HepG2 (cell line): ENCODE measurements around the gene C2CD3. TPM values are rescaled to one million over a fixed set of nuclear protein-coding genes. Genes with fewer than 3 reads are reported as not detected.
"Not testable (repeated sequence)": the region's sequence is repeated elsewhere in the genome, so short reads cannot be mapped to it uniquely, and the experiment has no call there.

Experiments used
- ATAC-seq: fragments of 200-7000 bp; cut with Tn5 transposase; 3 replicates; pipeline ENCODE4 v1.9.1; 2020; ENCODE audit warnings: mild to moderate bottlenecking, moderate library complexity
- BruUV-seq: library from RNA; stranded (reverse); fragments of 400-500 nt; replicated peaks from 2 replicates; lab custom pipeline; 2021; lab: Mats Ljungman, UMichigan
- CTCF ChIA-PET: fragments of 300-600 bp; formaldehyde crosslinking; extraction: SDS; loops from one replicate; lab custom pipeline; 2021; ENCODE audit warnings: low total read pairs, inconsistent platforms, low intra/inter-chr PET ratio; lab: Yijun Ruan, JAX
- POLR2A ChIA-PET: fragments of 350-600 bp; sonication (Branson Sonifier 250); formaldehyde crosslinking; loops from one replicate; lab custom pipeline; 2020; ENCODE audit warnings: antibody characterized with exemption, inconsistent platforms; lab: Yijun Ruan, JAX
- DNase-seq: peaks from one replicate; pipeline ENCODE4 v3.0.0-alpha.2; 2015; ENCODE audit warnings: low spot score
- FAIRE-seq: peaks from 3 replicates; lab custom pipeline; 2011; peaks lifted over from hg19 to GRCh38; lab: Jason Lieb, UNC
- H2AFZ ChIP-seq: one replicate; pipeline ENCODE4 v1.6.1; 2011; ENCODE audit warnings: low read length, inconsistent platforms
- H3K27ac ChIP-seq: fragments of 300-600 bp; 3 replicates; pipeline ENCODE4 v1.8.0; 2011; ENCODE audit warnings: mixed run types, mild to moderate bottlenecking, mixed read lengths, low read length, inconsistent platforms; ENCODE audit not compliant: insufficient read depth; ENCODE audit errors: extremely low read length
- H3K27me3 ChIP-seq, 2 experiments: fragments of 200-600 bp in 1 of 2; 2 replicates in 1 of 2; 3 replicates in 1 of 2; pipeline versions ENCODE4 v1.6.0 to v1.8.0; 2011; ENCODE audit warnings: low read length in 2 of 2, mild to moderate bottlenecking in 2 of 2, moderate library complexity in 2 of 2, inconsistent platforms in 1 of 2; ENCODE audit not compliant: insufficient read depth in 2 of 2, control insufficient read depth in 1 of 2
- H3K36me3 ChIP-seq, 2 experiments: fragments of 200-600 bp in 1 of 2; replicated peaks in 1 of 2; 2 replicates in 1 of 2; 3 replicates in 1 of 2; pipeline versions ENCODE4 v1.5.1 to v1.8.0; 2011; ENCODE audit warnings: low read length in 2 of 2, inconsistent platforms in 1 of 2; ENCODE audit not compliant: insufficient read depth in 2 of 2, control insufficient read depth in 1 of 2
- H3K4me1 ChIP-seq: 2 replicates; pipeline ENCODE4 v1.5.1; 2012; ENCODE audit warnings: low read length, inconsistent platforms; ENCODE audit not compliant: insufficient read depth
- H3K4me2 ChIP-seq: 2 replicates; pipeline ENCODE4 v1.6.0; 2011; ENCODE audit warnings: low read depth, low read length, inconsistent platforms
- H3K4me3 ChIP-seq, 3 experiments: fragments of 200-600 bp in 1 of 3; sonication (generic), shearing (Covaris generic) in 1 of 3; replicated peaks in 1 of 3; 2 replicates each; pipeline ENCODE4 v1.5.1; 2011 to 2016; ENCODE audit warnings: low read length in 3 of 3, inconsistent platforms in 2 of 3, low read depth in 2 of 3, mild to moderate bottlenecking in 2 of 3, control low read depth in 1 of 3, mixed read lengths in 1 of 3; ENCODE audit not compliant: insufficient read depth in 1 of 3
- H3K79me2 ChIP-seq: one replicate; pipeline ENCODE4 v1.6.1; 2011; ENCODE audit warnings: low read length, inconsistent platforms; ENCODE audit not compliant: insufficient read depth
- H3K9ac ChIP-seq: 2 replicates; pipeline ENCODE4 v1.6.0; 2011; ENCODE audit warnings: mild to moderate bottlenecking, low read depth, low read length, inconsistent platforms; ENCODE audit not compliant: insufficient read depth
- H3K9me3 ChIP-seq: 2 replicates; pipeline ENCODE4 v1.5.1; 2012; ENCODE audit warnings: mild to moderate bottlenecking, low read length
- H4K20me1 ChIP-seq: 2 replicates; pipeline ENCODE4 v1.6.0; 2011; ENCODE audit warnings: inconsistent platforms, mild to moderate bottlenecking, low read length, moderate library complexity; ENCODE audit not compliant: insufficient read depth
- ARID3A ChIP-seq: IDR thresholded peaks from 2 replicates; pipeline ENCODE4 v1.6.1; 2012; ENCODE audit warnings: low read depth, low read length, improper control_type of control experiment
- ARID5B ChIP-seq: IDR thresholded peaks from 2 replicates; pipeline ENCODE4 v1.4.0; 2020; ENCODE audit warnings: mild to moderate bottlenecking, missing genetic modification reagents
- FOSL2 ChIP-seq: sonication (generic); formaldehyde crosslinking; IDR thresholded peaks from 2 replicates; pipeline ENCODE4 v1.4.0; 2020; ENCODE audit warnings: missing genetic modification reagents
- FOXA3 ChIP-seq: IDR thresholded peaks from 2 replicates; pipeline ENCODE4 v1.6.1; 2016; ENCODE audit warnings: missing genetic modification reagents, missing compliant biosample characterization
- HMG20A ChIP-seq: IDR thresholded peaks from 2 replicates; pipeline ENCODE4 v1.6.1; 2016; ENCODE audit warnings: borderline replicate concordance
- KAT8 ChIP-seq: IDR thresholded peaks from 2 replicates; pipeline ENCODE4 v1.6.1; 2016; ENCODE audit warnings: missing genetic modification reagents, missing compliant biosample characterization
- NCOA2 ChIP-seq: sonication (generic); formaldehyde crosslinking; IDR thresholded peaks from 2 replicates; pipeline ENCODE4 v1.8.0; 2022; ENCODE audit warnings: inconsistent platforms
- RXRB ChIP-seq: IDR thresholded peaks from 2 replicates; pipeline ENCODE4 v1.6.1; 2016; ENCODE audit warnings: borderline replicate concordance, missing genetic modification reagents, missing compliant biosample characterization
- SAP130 ChIP-seq: IDR thresholded peaks from 2 replicates; pipeline ENCODE4 v1.6.1; 2016; ENCODE audit warnings: low read depth
- SOX13 ChIP-seq, 3 experiments: fragments of 450-650 bp in 1 of 3; sonication (generic) in 1 of 3; formaldehyde crosslinking in 1 of 3; IDR thresholded peaks in 2 of 3; conservative IDR thresholded peaks in 1 of 3; 2 replicates each; pipeline versions ENCODE4 v1.5.0 to v1.6.1; 2016 to 2020; ENCODE audit warnings: antibody characterized with exemption in 1 of 3, mild to moderate bottlenecking in 1 of 3, missing compliant biosample characterization in 1 of 3, missing genetic modification reagents in 1 of 3, moderate library complexity in 1 of 3
- SOX5 ChIP-seq: IDR thresholded peaks from 2 replicates; pipeline ENCODE4 v1.6.1; 2016; ENCODE audit warnings: borderline replicate concordance
- TFDP1 ChIP-seq: IDR thresholded peaks from 2 replicates; pipeline ENCODE4 v1.6.1; 2016; ENCODE audit warnings: missing compliant biosample characterization, missing genetic modification reagents, borderline replicate concordance
- WGBS: methylation state at CpG from one replicate; pipeline ENCODE4 v1.1.6; 2017; ENCODE audit warnings: low lambda C conversion rate; 5-methylcytosine and 5-hydroxymethylcytosine counted together
- in situ Hi-C: cut with HindIII; loops from 2 replicates; pipeline ENCODE4 v1.10.0; 2017; ENCODE audit warnings: low pct_unique_long_range_greater_than_20kb; ENCODE audit not compliant: extremely low pct_ligation_motif_present
- intact Hi-C: fragments of 100-400 bp; cut with micrococcal nuclease; formaldehyde crosslinking; loops from one replicate; pipeline ENCODE4 v1.10.0; 2022; ENCODE audit not compliant: unreplicated experiment
- polyA plus RNA-seq, 8 experiments: library from polyadenylated mRNA; depleted of rRNA in 3 of 8; stranded (reverse) in 7 of 8; unstranded in 1 of 8; fragments of >200 nt; fragmentation: Illumina TruSeq in 4 of 8; extraction: Trizol in 4 of 8; gene quantifications; 2 replicates each; pipeline versions ENCODE4 v1.2.1 to v1.2.3, GENCODE V29; 2011 to 2016; ENCODE audit warnings: low read depth in 4 of 8, missing spikeins in 1 of 8, mixed read lengths in 1 of 8; ENCODE audit not compliant: insufficient read depth in 1 of 8
- total RNA-seq, 5 experiments: library from RNA; depleted of rRNA; stranded (reverse); fragments of >200 nt; fragmentation: Illumina TruSeq; extraction: Trizol; gene quantifications; 2 replicates each; pipeline ENCODE4 v1.2.3, GENCODE V29; 2016; ENCODE audit warnings: low read depth in 1 of 5

Gene C2CD3
- total and polyA plus RNA-seq, 2 of the 13 experiments (the other 11 are each of a cell fraction or from before 2014, with no cell fraction given), result 5.5 to 6.4 TPM

GRCh38 chr11:74066663-74067062 is 104.1 kb downstream of the C2CD3 start (continued):
- TF ChIP-seq TFDP1 (CRISPR knock-in tag) (0 out of 2 replicates have a peak, but pooled peaks have one; percentile 19), NCOA2 (CRISPR knock-in tag) (0 out of 2 replicates have a peak, but pooled peaks have one; percentile 31), SOX13 (CRISPR knock-in tag; conservative IDR thresholded peaks at IDR 0.05 in 1 of 2, IDR thresholded peaks at IDR 0.05 in 1 of 2) (peak in 1 of 2 experiments; percentile 41; a peak in 1 of 4 replicates), ARID3A (peak; percentile 14; the same call in 1 of the 2 replicates), FOXA3 (CRISPR knock-in tag) (peak; percentile 64), FOSL2 (CRISPR knock-in tag) (peak; percentile 14; the same call in 1 of the 2 replicates), ARID5B (CRISPR knock-in tag) (peak; percentile 60), KAT8 (CRISPR knock-in tag) (0 out of 2 replicates have a peak, but pooled peaks have one; percentile 24), SAP130 (CRISPR knock-in tag) (peak; percentile 69), RXRB (CRISPR knock-in tag) (peak; percentile 17; the same call in 1 of the 2 replicates), SOX5 (CRISPR knock-in tag) (peak; percentile 56; the same call in 1 of the 2 replicates), HMG20A (CRISPR knock-in tag) (peak; percentile 41; the same call in 1 of the 2 replicates)
- not testable (repeated sequence) for TF ChIP-seq SOX13 (IDR thresholded peaks at IDR 0.05)

GRCh38 chr11:74065534-74065933 is 105.3 kb downstream of the C2CD3 start:
- DNase-seq, H3K27ac ChIP-seq, ATAC-seq, H4K20me1 ChIP-seq, in situ Hi-C loops, H3K4me2 ChIP-seq, BruUV-seq, H3K27me3 ChIP-seq, intact Hi-C loops, FAIRE-seq, H3K4me3 ChIP-seq, H3K79me2 ChIP-seq, H3K36me3 ChIP-seq, H3K9me3 ChIP-seq, H2AFZ ChIP-seq, CTCF ChIA-PET, H3K9ac ChIP-seq, POLR2A ChIA-PET: not testable (repeated sequence)
- peaks cover 27% of the 10 kb centered on the region for H3K4me1 ChIP-seq
- 100% methylated on average over 2 of the region's 3 CpGs for WGBS
